ENCODE data around the gene PREX1.
"Not testable (repeated sequence)": the region's sequence is repeated elsewhere in the genome, so short reads cannot be mapped to it uniquely, and the experiment has no call there.

PREX1 gene

DNA sequence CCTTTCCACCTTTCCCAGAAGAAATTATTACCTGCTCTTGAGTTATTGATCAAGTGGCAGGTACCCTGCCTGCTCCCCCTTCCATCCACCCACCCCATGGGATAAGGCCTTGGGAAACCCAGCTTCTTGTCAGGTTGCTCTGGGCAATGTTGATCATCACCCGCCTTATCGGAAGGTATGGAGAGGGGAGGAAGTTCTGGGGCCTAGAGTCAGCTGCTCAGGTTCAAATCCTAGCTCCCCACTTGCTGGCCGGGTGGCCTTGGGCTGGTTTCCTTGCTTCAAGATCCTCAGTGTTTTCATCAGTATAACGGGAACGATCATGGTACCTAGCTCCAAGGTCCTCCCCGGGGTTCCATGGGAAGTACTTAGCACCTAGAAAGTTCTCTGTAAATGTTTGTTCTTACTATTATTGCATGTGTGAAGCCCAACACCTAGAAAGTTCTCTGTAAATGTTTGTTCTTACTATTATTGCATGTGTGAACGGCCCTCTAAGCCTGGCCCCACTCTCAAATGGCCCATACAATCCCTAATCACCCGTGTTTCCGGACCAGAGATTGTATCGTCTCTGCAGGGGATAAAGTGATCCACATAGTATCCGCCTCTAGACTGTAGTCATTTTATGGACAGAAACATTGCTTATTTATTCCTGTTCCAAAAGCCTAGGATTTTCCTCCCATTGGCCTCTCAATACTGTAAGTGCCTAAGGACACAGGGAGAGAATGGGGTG lies 1.1 kb upstream of the PREX1 start:
- Histone ChIP-seq H2BK120ac (ENCODE audit: low read depth, low read length) (no peak overlapping the region), H3K27me3 (ENCODE audit: control insufficient read depth in 3 of 3, insufficient read depth in 3 of 3, low read depth in 1 of 3, low read length in 3 of 3) (peaks cover 0 to 10% (median 0%) of the 10 kb centered on the region in 3 experiments), H3K4me3 (ENCODE audit: low read length in 2 of 2) (peak overlapping the region in 1 of 2 donors; percentile 97), H3K79me1 (ENCODE audit: low read depth, low read length) (no peaks in the 10 kb centered on the region), H3K4ac (ENCODE audit: low read length) (no peak overlapping the region), H3K9ac (ENCODE audit: low read depth, low read length, poor library complexity) (no peak overlapping the region), H3K14ac (ENCODE audit: low read length) (no peak overlapping the region), H2BK15ac (ENCODE audit: low read length) (no peak overlapping the region), H3K9me3 (replicated peaks in 1 of 2; ENCODE audit: control insufficient read depth in 2 of 2, insufficient read depth in 1 of 2, low read depth in 1 of 2, low read length in 2 of 2) (no peaks in the 10 kb centered on the region), H4K91ac (ENCODE audit: low read depth, low read length, poor library complexity) (no peak overlapping the region), H2AFZ (ENCODE audit: low read length) (peak overlapping the region; percentile 94), H3K4me1 (ENCODE audit: control insufficient read depth in 2 of 2, insufficient read depth in 1 of 2, low read depth in 1 of 2, low read length in 2 of 2) (peaks cover 19 to 36% of the 10 kb centered on the region in 2 donors), H3K27ac (replicated peaks; ENCODE audit: low read length) (no peak overlapping the region), H2BK12ac (ENCODE audit: low read length) (no peak overlapping the region), H3K23ac (ENCODE audit: low read depth, low read length, poor library complexity) (no peak overlapping the region), H2AK5ac (ENCODE audit: low read depth, low read length) (no peak overlapping the region), H2BK5ac (ENCODE audit: low read length) (no peak overlapping the region), H3K36me3 (replicated peaks in 1 of 2; ENCODE audit: control insufficient read depth in 2 of 2, insufficient read depth in 2 of 2, low read length in 2 of 2) (peaks cover 0 to 15% of the 10 kb centered on the region in 2 donors), H3K18ac (ENCODE audit: low read length) (no peak overlapping the region), H3K4me2 (ENCODE audit: insufficient read depth, low read length, poor library complexity, severe bottlenecking) (peak overlapping the region; percentile 66), H4K8ac (ENCODE audit: low read depth, low read length) (no peak overlapping the region)
- WGBS, 2 donors (ENCODE audit: extremely low coverage in 2 of 2, insufficient read length in 2 of 2, insufficient replicate concordance in 1 of 2) = no CpG with 5 or more reads among the region's 11 CpGs
- no peak for DNase-seq (ENCODE audit: low spot score)

DNA sequence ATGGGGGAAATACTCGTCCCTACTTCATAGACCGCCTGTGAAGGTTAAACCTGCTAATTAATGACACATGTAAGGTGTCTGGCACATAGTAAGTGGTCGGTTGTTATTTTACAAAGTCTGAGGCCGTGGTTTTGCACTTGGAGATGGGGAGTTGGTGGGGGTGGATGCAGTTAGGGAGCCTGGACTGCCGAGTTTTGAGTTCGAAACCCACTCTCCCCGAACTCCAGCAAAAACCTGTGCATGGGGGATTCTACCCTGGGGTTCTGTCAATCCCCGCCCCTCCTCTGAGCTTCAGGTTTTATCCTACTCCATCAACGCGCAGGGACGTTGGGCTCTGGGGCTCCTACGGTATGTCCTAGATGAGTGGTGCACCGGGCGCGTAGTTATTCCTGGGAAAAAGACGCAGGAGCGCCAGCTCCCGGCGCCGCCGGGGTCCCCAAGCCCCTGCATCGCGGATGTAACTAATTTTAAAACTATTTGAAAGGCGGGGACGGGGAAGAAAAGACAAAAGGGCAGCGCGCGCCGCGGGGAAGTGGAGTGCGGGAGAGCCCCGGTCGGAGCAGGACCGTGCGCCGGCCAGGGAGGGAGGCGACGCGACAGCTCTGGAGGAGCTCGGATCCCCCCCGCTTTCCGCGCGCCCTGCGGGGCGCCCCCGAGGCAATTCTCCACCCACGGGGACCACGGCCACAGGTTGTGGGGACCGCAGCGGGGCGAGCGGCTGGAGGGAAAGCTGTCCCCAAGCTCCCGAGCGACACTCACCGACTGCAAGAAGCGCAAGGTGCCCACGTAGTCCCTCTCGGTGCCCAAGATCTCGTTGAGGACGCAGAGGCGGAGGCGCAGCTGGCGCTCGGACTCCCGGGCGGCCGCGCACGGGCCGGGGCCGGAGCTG lies 672 bp downstream of the PREX1 start:
- H2AFZ ChIP-seq (ENCODE audit: low read length) = peak overlapping the region; percentile 71
- H4K8ac ChIP-seq (ENCODE audit: low read depth, low read length) = no peak overlapping the region
- no peak overlapping the region for H2BK12ac ChIP-seq (ENCODE audit: low read length)
- peak overlapping the region; percentile 63 for H3K4me2 ChIP-seq (ENCODE audit: insufficient read depth, low read length, poor library complexity, severe bottlenecking)
- no peak overlapping the region for H3K27ac ChIP-seq (replicated peaks; ENCODE audit: low read length)
- peaks cover 0 to 10% (median 0%) of the 10 kb centered on the region in 3 experiments for H3K27me3 ChIP-seq (ENCODE audit: control insufficient read depth in 3 of 3, insufficient read depth in 3 of 3, low read depth in 1 of 3, low read length in 3 of 3)
- H2BK5ac ChIP-seq (ENCODE audit: low read length) = no peak overlapping the region
- H2BK15ac ChIP-seq (ENCODE audit: low read length) = peak overlapping the region; percentile 42
- peak; percentile 49 for DNase-seq (ENCODE audit: low spot score)
- H3K14ac ChIP-seq (ENCODE audit: low read length) = no peak overlapping the region
- no peak overlapping the region for H3K4ac ChIP-seq (ENCODE audit: low read length)
- H3K9ac ChIP-seq (ENCODE audit: low read depth, low read length, poor library complexity) = peak overlapping the region; percentile 26
- no peaks in the 10 kb centered on the region for H3K9me3 ChIP-seq (replicated peaks in 1 of 2; ENCODE audit: control insufficient read depth in 2 of 2, insufficient read depth in 1 of 2, low read depth in 1 of 2, low read length in 2 of 2)
- no peak overlapping the region for H2AK5ac ChIP-seq (ENCODE audit: low read depth, low read length)
- peaks cover 0 to 33% of the 10 kb centered on the region in 2 donors for H3K36me3 ChIP-seq (replicated peaks in 1 of 2; ENCODE audit: control insufficient read depth in 2 of 2, insufficient read depth in 2 of 2, low read length in 2 of 2)
- H3K18ac ChIP-seq (ENCODE audit: low read length) = peak overlapping the region; percentile 58
- H3K23ac ChIP-seq (ENCODE audit: low read depth, low read length, poor library complexity) = no peak overlapping the region
- peak overlapping the region; percentile 87 to 97 for H3K4me3 ChIP-seq (ENCODE audit: low read length in 2 of 2)
- peaks cover 21 to 37% of the 10 kb centered on the region in 2 donors for H3K4me1 ChIP-seq (ENCODE audit: control insufficient read depth in 2 of 2, insufficient read depth in 1 of 2, low read depth in 1 of 2, low read length in 2 of 2)
- no peak overlapping the region for H2BK120ac ChIP-seq (ENCODE audit: low read depth, low read length)
- no peak overlapping the region for H4K91ac ChIP-seq (ENCODE audit: low read depth, low read length, poor library complexity)
- WGBS, 2 donors (ENCODE audit: extremely low coverage in 2 of 2, insufficient read length in 2 of 2, insufficient replicate concordance in 1 of 2) = no CpG with 5 or more reads among the region's 72 CpGs
- peaks cover 2% of the 10 kb centered on the region for H3K79me1 ChIP-seq (ENCODE audit: low read depth, low read length)

GRCh38 chr20:48826480-48826879 lies 1.3 kb downstream of the PREX1 start:
- H3K18ac ChIP-seq (ENCODE audit: low read length); H2BK15ac ChIP-seq (ENCODE audit: low read length); H4K91ac ChIP-seq (ENCODE audit: low read depth, low read length, poor library complexity); H4K8ac ChIP-seq (ENCODE audit: low read depth, low read length); H2BK12ac ChIP-seq (ENCODE audit: low read length); H3K23ac ChIP-seq (ENCODE audit: low read depth, low read length, poor library complexity); H2AK5ac ChIP-seq (ENCODE audit: low read depth, low read length); H3K9ac ChIP-seq (ENCODE audit: low read depth, low read length, poor library complexity); H3K79me1 ChIP-seq (ENCODE audit: low read depth, low read length); H3K4ac ChIP-seq (ENCODE audit: low read length); H2BK5ac ChIP-seq (ENCODE audit: low read length); H3K9me3 ChIP-seq (replicated peaks in 1 of 2; ENCODE audit: control insufficient read depth in 2 of 2, insufficient read depth in 1 of 2, low read depth in 1 of 2, low read length in 2 of 2); DNase-seq (ENCODE audit: low spot score); H2BK120ac ChIP-seq (ENCODE audit: low read depth, low read length); H3K14ac ChIP-seq (ENCODE audit: low read length): not testable (repeated sequence)
- H3K27me3 ChIP-seq (ENCODE audit: control insufficient read depth in 3 of 3, insufficient read depth in 3 of 3, low read depth in 1 of 3, low read length in 3 of 3) = peaks cover 0 to 10% (median 0%) of the 10 kb centered on the region in 3 experiments
- peak overlapping the region; percentile 63 for H3K4me2 ChIP-seq (ENCODE audit: insufficient read depth, low read length, poor library complexity, severe bottlenecking)
- peaks cover 19 to 31% of the 10 kb centered on the region in 2 donors for H3K4me1 ChIP-seq (ENCODE audit: control insufficient read depth in 2 of 2, insufficient read depth in 1 of 2, low read depth in 1 of 2, low read length in 2 of 2)
- no CpG with 5 or more reads among the region's 17 CpGs for WGBS, 2 donors (ENCODE audit: extremely low coverage in 2 of 2, insufficient read length in 2 of 2, insufficient replicate concordance in 1 of 2)
- peaks cover 0 to 39% of the 10 kb centered on the region in 2 donors for H3K36me3 ChIP-seq (replicated peaks in 1 of 2; ENCODE audit: control insufficient read depth in 2 of 2, insufficient read depth in 2 of 2, low read length in 2 of 2)
- peak overlapping the region; percentile 7 for H3K27ac ChIP-seq (replicated peaks; ENCODE audit: low read length)
- peak overlapping the region; percentile 16 for H2AFZ ChIP-seq (ENCODE audit: low read length)
- H3K4me3 ChIP-seq (ENCODE audit: low read length in 2 of 2) = peak overlapping the region; percentile 34 to 97

DNA sequence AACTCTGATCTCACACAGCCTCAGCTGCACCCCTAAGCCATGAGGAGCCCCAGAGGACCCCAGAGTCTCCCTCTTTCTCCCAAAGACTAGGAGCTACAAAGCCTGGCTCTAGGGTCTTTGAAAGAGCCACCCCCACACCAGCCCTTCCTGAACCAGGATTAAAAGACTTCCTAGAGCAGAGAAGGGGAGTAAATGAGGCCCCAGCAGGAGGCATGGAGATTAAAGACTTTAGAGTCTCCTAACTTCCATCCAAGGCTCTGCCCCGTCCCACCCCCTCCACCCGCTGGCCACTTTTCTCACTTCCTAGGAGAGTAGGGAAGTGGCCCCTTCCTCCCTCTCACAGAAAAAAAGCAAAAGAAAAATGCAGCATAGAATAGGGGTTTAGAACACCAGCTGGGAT lies 1.7 kb downstream of the PREX1 start:
- Histone ChIP-seq H3K4me2 (ENCODE audit: insufficient read depth, low read length, poor library complexity, severe bottlenecking) (peak overlapping the region; percentile 63), H3K4me1 (ENCODE audit: control insufficient read depth in 2 of 2, insufficient read depth in 1 of 2, low read depth in 1 of 2, low read length in 2 of 2) (peaks cover 19 to 29% of the 10 kb centered on the region in 2 donors), H3K36me3 (replicated peaks in 1 of 2; ENCODE audit: control insufficient read depth in 2 of 2, insufficient read depth in 2 of 2, low read length in 2 of 2) (peaks cover 0 to 43% of the 10 kb centered on the region in 2 donors), H3K23ac (ENCODE audit: low read depth, low read length, poor library complexity) (no peak overlapping the region), H3K9me3 (replicated peaks in 1 of 2; ENCODE audit: control insufficient read depth in 2 of 2, insufficient read depth in 1 of 2, low read depth in 1 of 2, low read length in 2 of 2) (no peaks in the 10 kb centered on the region), H4K8ac (ENCODE audit: low read depth, low read length) (no peak overlapping the region), H2BK12ac (ENCODE audit: low read length) (no peak overlapping the region), H3K9ac (ENCODE audit: low read depth, low read length, poor library complexity) (no peak overlapping the region), H2AFZ (ENCODE audit: low read length) (peak overlapping the region; percentile 16), H2BK120ac (ENCODE audit: low read depth, low read length) (no peak overlapping the region), H3K4ac (ENCODE audit: low read length) (no peak overlapping the region), H3K14ac (ENCODE audit: low read length) (no peak overlapping the region), H2AK5ac (ENCODE audit: low read depth, low read length) (no peak overlapping the region), H3K79me1 (ENCODE audit: low read depth, low read length) (peaks cover 2% of the 10 kb centered on the region), H2BK5ac (ENCODE audit: low read length) (no peak overlapping the region), H4K91ac (ENCODE audit: low read depth, low read length, poor library complexity) (no peak overlapping the region), H3K4me3 (ENCODE audit: low read length in 2 of 2) (peak overlapping the region in 1 of 2 donors; percentile 97), H3K18ac (ENCODE audit: low read length) (no peak overlapping the region), H2BK15ac (ENCODE audit: low read length) (no peak overlapping the region), H3K27ac (replicated peaks; ENCODE audit: low read length) (peak overlapping the region; percentile 29), H3K27me3 (ENCODE audit: control insufficient read depth in 3 of 3, insufficient read depth in 3 of 3, low read depth in 1 of 3, low read length in 3 of 3) (peaks cover 0 to 10% (median 0%) of the 10 kb centered on the region in 3 experiments)
- peak; percentile 62 for DNase-seq (ENCODE audit: low spot score)
- WGBS, 2 donors (ENCODE audit: extremely low coverage in 2 of 2, insufficient read length in 2 of 2, insufficient replicate concordance in 1 of 2) = no CpG with 5 or more reads among the region's 2 CpGs
